ENCODE results near the gene RFX4. TPM values are rescaled to one million over a fixed set of nuclear protein-coding genes. Genes with fewer than 3 reads are reported as not detected.

Gene RFX4
- total and polyA plus RNA-seq, 8 donors, result 0.05 to 0.51 (median 0.12) TPM; not detected in 1

DNA sequence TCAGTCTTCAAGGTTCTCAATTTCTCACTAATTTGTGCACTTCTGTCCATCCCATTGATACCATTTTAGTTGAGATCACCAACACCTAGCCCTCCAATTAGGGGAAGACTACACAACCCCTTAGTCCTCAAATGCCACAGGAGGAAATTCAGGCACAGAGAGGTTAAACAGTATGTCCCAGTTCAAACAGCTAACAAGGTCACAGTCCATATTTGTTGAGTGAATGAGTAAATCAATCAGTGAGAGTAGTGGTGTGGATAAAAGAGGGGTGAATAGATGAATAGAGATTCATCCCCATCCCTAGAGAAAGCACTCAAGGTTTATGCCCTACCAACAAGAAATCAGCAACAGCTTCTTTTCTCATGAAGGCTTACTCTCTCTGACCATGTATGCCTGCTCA is 97.5 kb downstream of the RFX4 start:
- FAIRE-seq (no peak), DNase-seq (no peak), ATAC-seq (no peak)
- Histone ChIP-seq H3K4me3 (no peak overlapping the region), H3K9me3 (no peaks in the 10 kb centered on the region), H3K4me1 (no peaks in the 10 kb centered on the region), H3K27me3 (no peaks in the 10 kb centered on the region), H3K27ac (no peak overlapping the region), H3K36me3 (no peaks in the 10 kb centered on the region)
- intact Hi-C loops (cut with DNase I), result no loop called here
- TF ChIP-seq, protein P1, sequence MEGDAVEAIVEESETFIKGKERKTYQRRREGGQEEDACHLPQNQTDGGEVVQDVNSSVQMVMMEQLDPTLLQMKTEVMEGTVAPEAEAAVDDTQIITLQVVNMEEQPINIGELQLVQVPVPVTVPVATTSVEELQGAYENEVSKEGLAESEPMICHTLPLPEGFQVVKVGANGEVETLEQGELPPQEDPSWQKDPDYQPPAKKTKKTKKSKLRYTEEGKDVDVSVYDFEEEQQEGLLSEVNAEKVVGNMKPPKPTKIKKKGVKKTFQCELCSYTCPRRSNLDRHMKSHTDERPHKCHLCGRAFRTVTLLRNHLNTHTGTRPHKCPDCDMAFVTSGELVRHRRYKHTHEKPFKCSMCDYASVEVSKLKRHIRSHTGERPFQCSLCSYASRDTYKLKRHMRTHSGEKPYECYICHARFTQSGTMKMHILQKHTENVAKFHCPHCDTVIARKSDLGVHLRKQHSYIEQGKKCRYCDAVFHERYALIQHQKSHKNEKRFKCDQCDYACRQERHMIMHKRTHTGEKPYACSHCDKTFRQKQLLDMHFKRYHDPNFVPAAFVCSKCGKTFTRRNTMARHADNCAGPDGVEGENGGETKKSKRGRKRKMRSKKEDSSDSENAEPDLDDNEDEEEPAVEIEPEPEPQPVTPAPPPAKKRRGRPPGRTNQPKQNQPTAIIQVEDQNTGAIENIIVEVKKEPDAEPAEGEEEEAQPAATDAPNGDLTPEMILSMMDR (IDR thresholded peaks at IDR 0.05), result no peak

GRCh38 chr12:106681210-106681609 is 98.4 kb downstream of the RFX4 start:
- FAIRE-seq (no peak), ATAC-seq (no peak), DNase-seq (no peak)
- Histone ChIP-seq H3K4me3 (no peak overlapping the region), H3K4me1 (no peaks in the 10 kb centered on the region), H3K9me3 (no peaks in the 10 kb centered on the region), H3K36me3 (no peaks in the 10 kb centered on the region), H3K27ac (no peak overlapping the region), H3K27me3 (no peaks in the 10 kb centered on the region)
- 53 to 61% methylated on average over 3 of the region's 3 CpGs for WGBS, 2 donors
- intact Hi-C loops (cut with DNase I), result no loop called here
- TF ChIP-seq, protein P1 (IDR thresholded peaks at IDR 0.05), result no peak

- Histone ChIP-seq H3K4me1 (no peaks in the 10 kb centered on the region), H3K27ac (no peak overlapping the region), H3K36me3 (no peaks in the 10 kb centered on the region), H3K27me3 (no peaks in the 10 kb centered on the region), H3K9me3 (no peaks in the 10 kb centered on the region), H3K4me3 (no peak overlapping the region)
- TF ChIP-seq, protein P1 (IDR thresholded peaks at IDR 0.05), result no peak
- intact Hi-C loops (cut with DNase I), result no loop called here
- ATAC-seq (peak in 1 of 4 donors; percentile 61), FAIRE-seq (no peak), DNase-seq (no peak)
- WGBS, 2 donors, result 48 to 57% methylated on average over 4 of the region's 4 CpGs
Measured at GRCh38 chr12:106682594-106683234, 99.9 kb downstream of the RFX4 start.

- TF ChIP-seq, protein P1 (IDR thresholded peaks at IDR 0.05), result no peak
- Histone ChIP-seq H3K4me1 (no peaks in the 10 kb centered on the region), H3K27ac (no peak overlapping the region), H3K4me3 (no peak overlapping the region), H3K27me3 (no peaks in the 10 kb centered on the region), H3K36me3 (no peaks in the 10 kb centered on the region), H3K9me3 (no peaks in the 10 kb centered on the region)
- no peak for ATAC-seq
- no peak for DNase-seq
- FAIRE-seq, result no peak
- intact Hi-C loops (cut with DNase I), result no loop called here
- WGBS, 2 donors, result 68 to 73% methylated on average over 7 of the region's 7 CpGs
Measured at GRCh38 chr12:106684497-106684896, 101.7 kb downstream of the RFX4 start.

GRCh38 chr12:106685381-106685780 is 102.6 kb downstream of the RFX4 start:
- no peaks in the 10 kb centered on the region for H3K27me3 ChIP-seq
- no peaks in the 10 kb centered on the region for H3K36me3 ChIP-seq
- no peak overlapping the region for H3K4me3 ChIP-seq
- intact Hi-C loops (cut with DNase I), result no loop called here
- DNase-seq, result no peak
- TF ChIP-seq, protein P1 (IDR thresholded peaks at IDR 0.05), result no peak
- no peak overlapping the region for H3K27ac ChIP-seq
- no peak for ATAC-seq
- no peaks in the 10 kb centered on the region for H3K4me1 ChIP-seq
- H3K9me3 ChIP-seq, result no peaks in the 10 kb centered on the region
- FAIRE-seq, result no peak

Measured in pancreas (tissue), 10 donors.